ENCODE data around the gene MYOCD. TPM values are rescaled to one million over a fixed set of nuclear protein-coding genes. Genes with fewer than 3 reads are reported as not detected.

MYOCD gene
- total RNA-seq, 1 donor from 2014 or later: not detected

DNA sequence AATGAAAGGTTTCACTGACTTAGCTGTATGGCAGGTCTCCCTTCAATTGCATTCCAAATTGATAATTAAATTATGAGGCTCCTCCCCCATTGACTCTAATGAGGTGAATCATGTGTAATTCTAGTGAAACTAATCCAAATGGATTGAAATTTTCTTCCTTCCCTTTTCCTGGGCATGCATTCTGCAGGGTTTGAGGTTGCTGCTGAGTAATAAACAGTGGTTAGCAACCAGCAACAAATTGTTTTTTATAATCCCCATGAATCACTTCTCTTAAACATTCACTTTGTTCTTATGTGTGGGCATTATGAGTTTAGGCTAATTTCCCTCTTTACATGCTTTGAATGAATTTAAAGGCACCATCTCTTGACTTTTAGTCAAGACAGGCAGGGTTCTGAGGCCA lies 43.4 kb downstream of the MYOCD start:
- intact Hi-C loops (cut with micrococcal nuclease): no loop called here
- Mint-ChIP-seq H3K4me1 (no peaks in the 10 kb centered on the region), H3K4me3 (no peak overlapping the region), H3K9me3 (no peaks in the 10 kb centered on the region), H3K36me3 (ENCODE audit: low read depth) (no peaks in the 10 kb centered on the region), H3K27me3 (no peaks in the 10 kb centered on the region), H3K27ac (no peak overlapping the region)
- no peak for DNase-seq

DNA sequence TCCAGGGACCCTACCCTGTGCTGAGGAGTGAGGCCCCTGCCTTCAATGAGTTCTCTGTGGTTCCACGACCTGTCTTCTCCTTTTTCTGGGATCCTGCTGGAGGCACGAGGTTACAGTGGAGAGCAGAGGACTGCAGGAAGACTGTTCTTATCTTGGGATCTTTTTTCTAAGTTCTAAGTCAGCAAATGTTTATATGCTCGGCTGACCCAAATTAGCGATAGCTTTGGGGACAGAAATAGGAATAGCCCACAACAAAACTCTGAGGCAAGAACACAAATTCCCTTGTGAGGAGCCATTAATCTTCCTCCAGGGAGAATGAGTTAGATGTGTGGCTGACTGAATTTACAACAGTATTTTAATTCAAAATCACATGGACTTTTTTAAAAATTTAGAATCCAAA lies 46.7 kb downstream of the MYOCD start:
- H3K4me1 Mint-ChIP-seq: no peaks in the 10 kb centered on the region
- no peak overlapping the region for H3K4me3 Mint-ChIP-seq
- no peak overlapping the region for H3K27ac Mint-ChIP-seq
- no peaks in the 10 kb centered on the region for H3K9me3 Mint-ChIP-seq
- no peaks in the 10 kb centered on the region for H3K36me3 Mint-ChIP-seq (ENCODE audit: low read depth)
- intact Hi-C loops (cut with micrococcal nuclease): no loop called here
- no peaks in the 10 kb centered on the region for H3K27me3 Mint-ChIP-seq
- DNase-seq: no peak

DNA sequence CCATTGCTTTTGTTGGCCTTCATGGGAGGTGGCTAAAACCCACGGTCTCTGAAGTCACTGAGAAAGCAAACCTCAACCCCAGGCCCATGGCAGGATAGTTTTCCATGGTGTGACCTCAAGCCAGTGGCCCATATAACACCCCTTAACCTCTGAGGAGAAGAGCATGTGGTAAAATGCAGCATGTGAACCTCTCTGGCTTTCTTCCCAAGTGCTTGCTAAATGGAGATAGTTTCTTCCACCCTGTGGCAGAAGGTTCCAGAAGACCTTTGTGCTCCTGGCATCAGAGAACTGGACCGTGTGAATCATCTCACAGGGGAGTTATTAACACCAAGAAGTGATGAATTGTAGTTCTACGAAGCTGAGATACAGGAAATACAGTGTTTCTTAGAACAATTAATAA lies 47.3 kb downstream of the MYOCD start:
- H3K4me1 Mint-ChIP-seq: no peaks in the 10 kb centered on the region
- H3K4me3 Mint-ChIP-seq: no peak overlapping the region
- H3K9me3 Mint-ChIP-seq: peaks cover 1% of the 10 kb centered on the region
- no peak for DNase-seq
- no peaks in the 10 kb centered on the region for H3K36me3 Mint-ChIP-seq (ENCODE audit: low read depth)
- intact Hi-C loops (cut with micrococcal nuclease): no loop called here
- no peak overlapping the region for H3K27ac Mint-ChIP-seq
- no peaks in the 10 kb centered on the region for H3K27me3 Mint-ChIP-seq

DNA sequence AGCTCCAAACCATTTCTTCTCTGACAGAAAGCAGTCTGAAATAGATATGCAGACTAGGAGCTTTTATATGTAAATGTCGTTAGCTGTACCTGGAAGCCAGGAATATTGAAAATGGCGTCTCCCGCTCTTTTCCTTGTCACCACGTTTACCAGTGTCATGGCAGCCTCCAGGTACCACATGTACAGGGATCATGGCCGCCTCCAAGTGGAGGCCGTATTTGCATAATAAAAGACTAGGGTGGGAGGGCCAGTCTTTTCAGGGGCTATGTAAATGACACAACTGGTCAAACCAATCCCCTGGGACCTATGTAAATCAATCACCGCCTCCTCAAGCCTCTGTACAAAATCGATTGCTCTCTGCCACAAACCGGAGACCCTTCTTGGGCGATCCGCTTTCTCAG lies 54.3 kb downstream of the MYOCD start:
- H3K4me3 Mint-ChIP-seq: no peak overlapping the region
- H3K27me3 Mint-ChIP-seq: no peaks in the 10 kb centered on the region
- no peaks in the 10 kb centered on the region for H3K4me1 Mint-ChIP-seq
- H3K36me3 Mint-ChIP-seq (ENCODE audit: low read depth): no peaks in the 10 kb centered on the region
- no peak for DNase-seq
- no peak overlapping the region for H3K27ac Mint-ChIP-seq
- intact Hi-C loops (cut with micrococcal nuclease): no loop called here
- peaks cover 13% of the 10 kb centered on the region for H3K9me3 Mint-ChIP-seq

DNA sequence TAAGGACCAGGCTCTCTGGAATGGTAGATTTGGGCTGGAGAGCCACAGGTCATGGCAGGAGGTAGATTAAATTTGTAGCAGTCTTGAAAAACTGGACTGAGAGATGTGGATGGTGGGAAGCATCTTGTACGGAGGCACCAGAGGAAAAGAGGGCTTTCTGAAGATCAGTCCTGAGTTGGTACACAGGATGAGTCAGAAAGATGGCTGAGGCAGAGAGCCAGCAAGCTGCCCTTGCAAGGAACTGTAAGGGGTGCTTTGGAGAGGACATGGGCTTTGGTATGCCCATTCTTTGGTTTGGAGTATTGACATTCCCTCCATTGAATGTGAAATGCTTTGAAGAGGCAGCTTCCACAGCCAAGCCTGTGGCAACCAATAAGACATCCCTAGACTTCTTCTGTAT lies 55.9 kb downstream of the MYOCD start:
- no peak overlapping the region for H3K4me3 Mint-ChIP-seq
- H3K36me3 Mint-ChIP-seq (ENCODE audit: low read depth): no peaks in the 10 kb centered on the region
- H3K9me3 Mint-ChIP-seq: peaks cover 13% of the 10 kb centered on the region
- H3K27me3 Mint-ChIP-seq: no peaks in the 10 kb centered on the region
- intact Hi-C loops (cut with micrococcal nuclease): no loop called here
- no peak overlapping the region for H3K27ac Mint-ChIP-seq
- DNase-seq: no peak
- H3K4me1 Mint-ChIP-seq: no peaks in the 10 kb centered on the region

DNA sequence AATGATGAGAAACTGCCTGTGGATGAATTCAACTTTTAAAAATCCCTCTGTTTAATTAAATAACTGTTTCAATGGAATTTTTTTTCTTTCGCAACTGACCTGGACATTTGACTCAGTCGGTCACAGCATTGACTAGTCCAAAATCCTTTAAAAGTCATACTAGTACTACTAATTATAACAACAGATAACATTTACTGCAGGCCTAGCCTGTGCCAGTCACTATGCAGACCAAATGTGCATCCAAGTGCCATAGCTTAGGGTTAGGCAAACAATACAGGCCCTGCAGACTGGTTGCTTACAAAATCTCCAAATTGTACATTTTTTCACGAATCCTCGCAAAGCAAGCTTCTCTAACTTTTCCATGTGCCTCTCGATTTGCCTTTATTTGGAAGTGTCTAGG lies 56.6 kb downstream of the MYOCD start:
- no peaks in the 10 kb centered on the region for H3K27me3 Mint-ChIP-seq
- H3K4me3 Mint-ChIP-seq: no peak overlapping the region
- peaks cover 13% of the 10 kb centered on the region for H3K9me3 Mint-ChIP-seq
- no peak overlapping the region for H3K27ac Mint-ChIP-seq
- H3K4me1 Mint-ChIP-seq: no peaks in the 10 kb centered on the region
- no peaks in the 10 kb centered on the region for H3K36me3 Mint-ChIP-seq (ENCODE audit: low read depth)
- intact Hi-C loops (cut with micrococcal nuclease): no loop called here
- no peak for DNase-seq

DNA sequence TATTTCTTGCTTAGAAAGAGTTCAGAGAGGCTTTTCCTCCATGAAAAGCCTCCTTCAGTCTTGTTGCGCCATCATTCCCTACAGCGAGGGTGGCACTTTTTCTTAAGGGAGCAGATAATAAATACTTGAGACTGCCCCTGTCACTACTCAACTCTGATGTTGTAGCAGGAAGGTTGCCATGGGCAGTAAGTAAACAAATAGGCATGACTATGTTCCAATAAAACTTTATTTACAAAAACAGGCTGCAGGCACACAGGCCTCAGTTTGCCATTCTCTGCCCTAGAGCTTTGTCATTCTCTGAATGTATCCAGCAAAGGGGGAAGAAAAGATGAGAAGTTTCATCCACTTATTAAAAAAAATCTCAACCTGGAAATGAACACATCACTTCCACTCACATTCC lies 60.4 kb downstream of the MYOCD start:
- H3K4me3 Mint-ChIP-seq: no peak overlapping the region
- H3K27me3 Mint-ChIP-seq: no peaks in the 10 kb centered on the region
- peak; percentile 8 for DNase-seq
- H3K27ac Mint-ChIP-seq: no peak overlapping the region
- no peaks in the 10 kb centered on the region for H3K36me3 Mint-ChIP-seq (ENCODE audit: low read depth)
- H3K4me1 Mint-ChIP-seq: no peaks in the 10 kb centered on the region
- intact Hi-C loops (cut with micrococcal nuclease): no loop called here
- peaks cover 7% of the 10 kb centered on the region for H3K9me3 Mint-ChIP-seq

DNA sequence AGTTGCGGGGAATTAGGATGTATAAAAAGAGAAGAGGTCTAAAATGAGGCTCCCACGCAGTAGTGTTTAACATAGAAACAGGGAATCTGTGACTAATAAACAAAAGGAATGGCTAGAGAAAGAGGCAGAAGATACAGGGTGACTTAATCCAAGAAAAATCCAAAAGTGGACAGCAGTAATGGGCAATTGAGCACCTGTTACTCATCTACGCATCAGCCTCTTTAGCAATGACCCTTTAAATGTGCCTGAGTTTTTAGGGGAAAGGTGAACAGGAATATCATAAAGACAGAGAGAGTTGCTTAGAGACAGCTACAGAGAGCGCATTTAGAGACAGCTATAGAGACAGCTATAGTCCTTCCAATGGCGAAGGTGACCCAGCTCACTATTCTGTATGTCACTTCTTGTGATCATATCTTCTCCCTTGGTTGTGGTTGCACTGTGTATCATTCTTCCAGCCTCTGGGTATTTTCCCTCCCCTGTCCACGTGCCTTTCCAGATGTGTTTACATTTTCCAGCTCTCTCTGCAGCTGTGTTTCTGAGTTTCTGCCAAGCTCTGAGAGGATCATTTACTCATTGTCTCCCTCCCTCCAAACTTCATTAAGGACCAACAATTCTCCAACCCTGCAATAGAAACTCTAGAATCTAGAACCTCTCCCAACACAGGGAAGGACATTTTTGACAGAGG lies 61.5 kb downstream of the MYOCD start:
- intact Hi-C loops (cut with micrococcal nuclease): no loop called here
- Mint-ChIP-seq H3K27me3 (no peaks in the 10 kb centered on the region), H3K36me3 (ENCODE audit: low read depth) (no peaks in the 10 kb centered on the region), H3K9me3 (peaks cover 4% of the 10 kb centered on the region), H3K27ac (no peak overlapping the region), H3K4me1 (no peaks in the 10 kb centered on the region), H3K4me3 (no peak overlapping the region)
- no peak for DNase-seq

DNA sequence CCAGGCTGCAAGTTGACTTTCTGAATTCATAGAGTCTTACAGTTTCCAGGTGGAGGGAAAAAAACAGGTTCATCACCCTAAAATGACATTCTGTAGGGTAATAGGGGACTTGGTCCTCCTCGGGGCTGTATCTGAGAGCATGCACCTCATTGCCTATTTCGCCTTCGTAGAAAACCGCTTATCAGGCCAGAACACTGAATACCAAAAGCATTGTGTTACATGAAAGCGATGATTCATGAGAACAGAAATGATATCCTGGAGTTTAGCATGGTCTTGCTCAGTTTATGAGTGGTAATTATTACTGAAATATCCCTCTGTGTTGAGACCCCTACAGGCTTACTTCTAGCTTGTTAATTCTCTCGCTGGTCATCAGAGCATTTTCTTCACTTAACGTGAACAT lies 62.2 kb downstream of the MYOCD start:
- H3K27ac Mint-ChIP-seq: no peak overlapping the region

DNA sequence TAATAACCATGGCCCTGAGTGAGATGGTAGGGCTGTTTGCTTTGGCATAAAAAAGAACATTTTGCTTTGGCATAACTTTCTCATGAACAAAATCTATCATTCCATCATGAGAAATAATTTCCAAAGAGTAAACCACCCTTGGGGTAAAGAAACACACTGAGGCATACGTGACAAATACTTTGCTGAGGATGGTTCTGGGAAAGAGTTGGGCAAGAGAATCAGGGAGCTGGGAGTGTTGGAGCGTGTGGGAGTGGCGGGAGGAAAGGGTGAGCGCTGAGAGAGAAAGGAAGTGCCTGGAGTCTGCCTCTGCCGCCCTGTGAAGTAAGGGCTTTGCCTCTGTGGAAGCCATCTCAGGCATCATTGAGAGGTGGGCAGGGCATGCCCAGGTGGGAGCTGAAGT lies 63.4 kb downstream of the MYOCD start:
- DNase-seq: no peak
- Mint-ChIP-seq H3K36me3 (ENCODE audit: low read depth) (no peaks in the 10 kb centered on the region), H3K27me3 (no peaks in the 10 kb centered on the region), H3K4me1 (no peaks in the 10 kb centered on the region), H3K9me3 (peaks cover 8% of the 10 kb centered on the region), H3K27ac (no peak overlapping the region), H3K4me3 (no peak overlapping the region)
- intact Hi-C loops (cut with micrococcal nuclease): no loop called here

More for the DNA sequence above, 62.2 kb downstream of the MYOCD start:
- no peaks in the 10 kb centered on the region for H3K27me3 Mint-ChIP-seq
- intact Hi-C loops (cut with micrococcal nuclease): no loop called here
- no peak overlapping the region for H3K4me3 Mint-ChIP-seq
- H3K9me3 Mint-ChIP-seq: peaks cover 8% of the 10 kb centered on the region
- H3K4me1 Mint-ChIP-seq: no peaks in the 10 kb centered on the region
- DNase-seq: no peak
- H3K36me3 Mint-ChIP-seq (ENCODE audit: low read depth): no peaks in the 10 kb centered on the region

DNA sequence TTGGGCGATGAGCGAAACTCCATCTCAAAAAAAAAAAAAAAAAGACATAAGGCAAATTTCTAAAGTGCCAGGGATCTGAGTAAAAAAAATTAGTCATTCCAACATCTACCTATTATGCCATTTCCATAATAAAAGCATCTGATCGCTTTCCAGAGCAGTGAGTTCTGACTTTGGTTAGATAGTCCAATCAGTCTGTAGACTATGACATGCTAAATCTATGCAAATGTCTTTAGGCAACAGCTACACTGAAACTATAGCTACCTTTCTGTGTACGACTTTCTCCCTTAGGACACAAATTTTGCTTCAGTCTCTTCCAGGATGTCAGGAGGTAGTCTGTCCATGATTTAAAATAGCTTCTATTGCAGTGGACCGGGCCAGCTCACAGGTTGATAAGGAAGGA lies 64.7 kb downstream of the MYOCD start:
- Mint-ChIP-seq H3K27ac (no peak overlapping the region), H3K9me3 (peaks cover 8% of the 10 kb centered on the region), H3K4me1 (no peaks in the 10 kb centered on the region), H3K27me3 (no peaks in the 10 kb centered on the region), H3K36me3 (ENCODE audit: low read depth) (no peaks in the 10 kb centered on the region), H3K4me3 (no peak overlapping the region)
- intact Hi-C loops (cut with micrococcal nuclease): no loop called here
- DNase-seq: no peak

DNA sequence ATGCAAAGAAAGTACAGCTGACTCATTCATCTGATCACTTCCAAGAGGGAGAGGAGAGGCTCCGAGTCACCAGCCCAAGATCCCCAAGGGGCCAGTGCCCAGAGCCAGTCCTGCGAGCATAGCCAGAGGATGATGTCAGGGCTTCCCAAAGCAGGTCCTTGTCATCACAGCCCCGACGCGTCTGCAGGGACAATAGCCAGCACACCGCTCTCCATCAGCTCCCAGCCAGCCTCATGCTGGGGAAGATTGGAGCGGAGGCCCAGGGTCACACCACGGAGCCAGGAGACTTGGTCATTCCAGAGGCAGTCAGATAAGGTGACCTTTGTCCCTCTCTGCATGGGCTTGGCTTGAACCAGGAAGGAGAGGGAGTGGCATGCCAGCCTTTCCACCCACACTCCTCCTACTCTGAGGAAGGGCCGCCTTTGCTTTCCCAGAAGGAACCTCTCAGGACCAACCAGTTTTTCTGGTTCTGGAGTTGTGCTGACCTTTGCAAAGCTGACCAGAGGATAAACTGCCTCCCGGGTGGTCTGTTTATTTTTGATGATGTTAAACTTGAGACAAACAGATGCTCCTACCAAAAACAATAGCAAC lies 65.3 kb downstream of the MYOCD start:
- Mint-ChIP-seq H3K36me3 (ENCODE audit: low read depth) (no peaks in the 10 kb centered on the region), H3K27ac (no peak overlapping the region), H3K4me3 (no peak overlapping the region), H3K4me1 (no peaks in the 10 kb centered on the region), H3K9me3 (peaks cover 8% of the 10 kb centered on the region), H3K27me3 (no peaks in the 10 kb centered on the region)
- DNase-seq: no peak
- intact Hi-C loops (cut with micrococcal nuclease): no loop called here

DNA sequence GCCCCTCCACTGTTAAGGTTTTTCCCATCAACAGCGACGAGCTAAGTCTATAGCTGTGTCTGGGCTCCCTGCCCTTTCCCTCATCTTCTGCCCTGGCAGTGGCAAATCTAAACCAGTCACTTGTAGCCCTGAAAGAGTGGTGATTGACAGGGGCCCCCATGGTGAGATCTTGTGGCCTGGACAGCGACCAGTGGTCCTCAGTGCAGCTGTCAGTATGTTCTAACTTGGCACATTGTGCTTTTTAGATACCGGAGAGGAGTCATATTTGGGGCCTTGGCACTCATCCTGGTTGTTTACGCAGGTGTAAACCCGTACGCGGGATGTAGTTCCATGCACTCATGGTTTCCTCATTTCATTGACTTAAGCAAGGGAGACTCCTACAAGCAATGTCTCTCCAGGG lies 66.1 kb downstream of the MYOCD start:
- no peaks in the 10 kb centered on the region for H3K27me3 Mint-ChIP-seq
- H3K4me1 Mint-ChIP-seq: no peaks in the 10 kb centered on the region
- H3K27ac Mint-ChIP-seq: no peak overlapping the region
- intact Hi-C loops (cut with micrococcal nuclease): no loop called here
- DNase-seq: no peak
- H3K36me3 Mint-ChIP-seq (ENCODE audit: low read depth): no peaks in the 10 kb centered on the region
- no peak overlapping the region for H3K4me3 Mint-ChIP-seq
- H3K9me3 Mint-ChIP-seq: peaks cover 8% of the 10 kb centered on the region

DNA sequence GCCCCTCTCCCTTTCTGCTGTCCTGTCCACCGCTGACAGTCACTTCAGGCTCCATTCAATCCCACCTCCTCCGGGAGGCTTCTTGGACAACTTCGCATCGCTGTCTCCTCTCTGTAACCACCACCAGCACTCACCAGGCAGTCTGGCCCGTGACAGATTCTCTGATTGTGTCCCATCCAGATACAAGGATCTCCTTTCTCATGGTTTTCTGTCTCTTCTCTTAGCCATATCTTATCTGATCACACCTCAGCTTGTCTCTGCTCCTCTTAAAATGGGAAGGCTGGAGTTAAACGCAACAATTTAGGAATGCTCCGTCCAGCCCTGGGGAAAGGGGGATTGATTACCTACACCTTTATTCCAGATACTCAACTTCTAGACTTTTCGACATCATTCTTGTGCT lies 66.7 kb downstream of the MYOCD start:
- no peak for DNase-seq
- Mint-ChIP-seq H3K27ac (no peak overlapping the region), H3K4me1 (no peaks in the 10 kb centered on the region), H3K4me3 (no peak overlapping the region), H3K36me3 (ENCODE audit: low read depth) (no peaks in the 10 kb centered on the region), H3K9me3 (peaks cover 8% of the 10 kb centered on the region), H3K27me3 (no peaks in the 10 kb centered on the region)
- intact Hi-C loops (cut with micrococcal nuclease): no loop called here

DNA sequence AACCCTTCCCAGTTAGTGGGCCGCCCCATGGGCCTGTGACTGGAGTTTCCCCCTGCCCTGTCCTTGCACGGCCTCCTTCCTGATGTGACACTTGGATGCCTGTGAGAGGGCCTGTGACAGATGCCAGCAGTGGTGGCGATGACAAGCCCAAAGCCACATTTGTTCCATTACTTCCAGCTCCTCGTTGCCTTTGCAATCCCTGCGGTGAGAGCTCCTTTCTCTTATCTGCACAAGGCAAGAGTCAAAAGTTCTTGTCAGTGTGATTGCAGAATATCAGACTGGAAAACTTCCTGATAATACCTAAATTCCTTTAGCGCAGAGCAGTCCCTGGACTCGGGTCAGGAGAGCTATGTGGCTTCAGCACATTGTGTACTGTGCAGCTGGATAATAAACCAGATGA lies 69.2 kb downstream of the MYOCD start:
- Mint-ChIP-seq H3K9me3 (peaks cover 7% of the 10 kb centered on the region), H3K27ac (no peak overlapping the region), H3K27me3 (no peaks in the 10 kb centered on the region), H3K4me3 (no peak overlapping the region), H3K4me1 (no peaks in the 10 kb centered on the region), H3K36me3 (ENCODE audit: low read depth) (no peaks in the 10 kb centered on the region)
- DNase-seq: no peak
- intact Hi-C loops (cut with micrococcal nuclease): no loop called here

All from activated CD4-positive, alpha-beta T cell treated with anti-CD3 and anti-CD28 coated beads, Interleukin-2, amount 10 ng/mL, durations not matched to agents 24 days and 14 days (primary cell).